ENCODE results near the gene IVD. TPM values are rescaled to one million over a fixed set of nuclear protein-coding genes. Genes with fewer than 3 reads are reported as not detected.
"Not testable (repeated sequence)": the region's sequence is repeated elsewhere in the genome, so short reads cannot be mapped to it uniquely, and the experiment has no call there.

IVD gene
- total RNA-seq, 2 donors from 2014 or later: 24.3 to 38.9 TPM

- no peak for DNase-seq (ENCODE audit: low spot score)
- intact Hi-C loops (cut with DNase I): no loop called here
Measured at GRCh38 chr15:40449275-40449674, 43.7 kb downstream of the IVD start.

- intact Hi-C loops (cut with DNase I): no loop called here
- no peak for DNase-seq (ENCODE audit: low spot score)
Measured at GRCh38 chr15:40450047-40450446, 44.5 kb downstream of the IVD start.

- no peak for DNase-seq (ENCODE audit: low spot score)
- intact Hi-C loops (cut with DNase I): no loop called here
Measured at GRCh38 chr15:40451527-40452158, 46.0 kb downstream of the IVD start.

GRCh38 chr15:40452296-40453090 is 46.9 kb downstream of the IVD start:
- intact Hi-C loops (cut with DNase I): no loop called here
- no peak for DNase-seq (ENCODE audit: low spot score)

- intact Hi-C loops (cut with DNase I); DNase-seq (ENCODE audit: low spot score): not testable (repeated sequence)
Measured at GRCh38 chr15:40453941-40454340, 48.3 kb downstream of the IVD start.

- DNase-seq (ENCODE audit: low spot score): no peak
- intact Hi-C loops (cut with DNase I): no loop called here
Measured at GRCh38 chr15:40454904-40455391, 49.4 kb downstream of the IVD start.

GRCh38 chr15:40456299-40456712 is 50.7 kb downstream of the IVD start:
- no peak for DNase-seq (ENCODE audit: low spot score)

GRCh38 chr15:40456738-40457137 is 51.1 kb downstream of the IVD start:
- intact Hi-C loops (cut with DNase I): no loop called here
- no peak for DNase-seq (ENCODE audit: low spot score)

More at GRCh38 chr15:40456299-40456712, 50.7 kb downstream of the IVD start:
- intact Hi-C loops (cut with DNase I): no loop called here

GRCh38 chr15:40458495-40459371 is 53.1 kb downstream of the IVD start:
- intact Hi-C loops (cut with DNase I): no loop called here
- DNase-seq (ENCODE audit: low spot score): peak; percentile 76

GRCh38 chr15:40459391-40460015 is 53.9 kb downstream of the IVD start:
- intact Hi-C loops (cut with DNase I): no loop called here
- peak; percentile 62 for DNase-seq (ENCODE audit: low spot score)

GRCh38 chr15:40460404-40460803 is 54.8 kb downstream of the IVD start:
- DNase-seq (ENCODE audit: low spot score): no peak
- intact Hi-C loops (cut with DNase I): no loop called here

- intact Hi-C loops (cut with DNase I): no loop called here
- DNase-seq (ENCODE audit: low spot score): no peak
Measured at GRCh38 chr15:40461958-40462357, 56.4 kb downstream of the IVD start.

GRCh38 chr15:40463279-40463678 is 57.7 kb downstream of the IVD start:
- intact Hi-C loops (cut with DNase I): no loop called here
- DNase-seq (ENCODE audit: low spot score): no peak

- no peak for DNase-seq (ENCODE audit: low spot score)
- intact Hi-C loops (cut with DNase I): no loop called here
Measured at GRCh38 chr15:40463886-40464545, 58.4 kb downstream of the IVD start.

- intact Hi-C loops (cut with DNase I): no loop called here
- no peak for DNase-seq (ENCODE audit: low spot score)
Measured at GRCh38 chr15:40464595-40465185, 59.1 kb downstream of the IVD start.

GRCh38 chr15:40465939-40466338 is 60.3 kb downstream of the IVD start:
- peak; percentile 70 for DNase-seq (ENCODE audit: low spot score)
- intact Hi-C loops (cut with DNase I): no loop called here

GRCh38 chr15:40466426-40467260 is 61.0 kb downstream of the IVD start:
- DNase-seq (ENCODE audit: low spot score): peak; percentile 46
- intact Hi-C loops (cut with DNase I): no loop called here

GRCh38 chr15:40467261-40467615 is 61.6 kb downstream of the IVD start:
- intact Hi-C loops (cut with DNase I): no loop called here
- no peak for DNase-seq (ENCODE audit: low spot score)

Data from posterior vena cava (tissue), 2 donors.